Central memory CD8-positive, alpha-beta T cell (primary cell): ENCODE data around the gene INHA.

Experiments used
- ATAC-seq: fragments of 150-1000 bp; cut with Tn5 transposase; replicated peaks from 2 replicates; pipeline ENCODE4 v1.10.0; 2022; ENCODE audit warnings: mild to moderate bottlenecking, moderate FRiP score, moderate number of reproducible peaks; ENCODE audit not compliant: poor library complexity, severe bottlenecking; ENCODE audit errors: extremely low read depth
- DNase-seq, 2 donors: peaks; one replicate each; pipeline ENCODE4 v3.0.0; 2021; ENCODE audit warnings: low spot score in 2 of 2
- H3K27ac Mint-ChIP-seq: one replicate; pipeline ENCODE4 v1.8.0; 2022; ENCODE audit warnings: low read depth, mild to moderate bottlenecking, moderate library complexity, mixed read lengths
- H3K27me3 Mint-ChIP-seq: one replicate; pipeline ENCODE4 v1.8.0; 2022; ENCODE audit warnings: mixed read lengths
- H3K36me3 Mint-ChIP-seq: one replicate; pipeline ENCODE4 v1.8.0; 2022; ENCODE audit warnings: mild to moderate bottlenecking, moderate library complexity, mixed read lengths; ENCODE audit not compliant: insufficient read depth
- H3K4me1 Mint-ChIP-seq: one replicate; pipeline ENCODE4 v1.8.0; 2022; ENCODE audit warnings: mixed read lengths
- H3K4me3 Mint-ChIP-seq: one replicate; pipeline ENCODE4 v1.8.0; 2022; ENCODE audit warnings: mild to moderate bottlenecking, moderate library complexity, mixed read lengths
- H3K9me3 Mint-ChIP-seq: one replicate; pipeline ENCODE4 v1.8.0; 2022; ENCODE audit warnings: mixed read lengths

Gene INHA

GRCh38 chr2:219575566-219576504 lies 3.7 kb downstream of the INHA start:
- peaks cover 59% of the 10 kb centered on the region for H3K27me3 Mint-ChIP-seq

GRCh38 chr2:219576505-219577388 lies 4.6 kb downstream of the INHA start:
- Mint-ChIP-seq H3K4me1 (no peaks in the 10 kb centered on the region), H3K27ac (no peak overlapping the region), H3K9me3 (no peaks in the 10 kb centered on the region), H3K4me3 (no peak overlapping the region), H3K36me3 (peaks cover 2% of the 10 kb centered on the region), H3K27me3 (peaks cover 55% of the 10 kb centered on the region)
- ATAC-seq = no peak
- DNase-seq = no peak

More at GRCh38 chr2:219575566-219576504, 3.7 kb downstream of the INHA start:
- no peaks in the 10 kb centered on the region for H3K9me3 Mint-ChIP-seq
- H3K27ac Mint-ChIP-seq = no peak overlapping the region
- no peaks in the 10 kb centered on the region for H3K36me3 Mint-ChIP-seq
- ATAC-seq (no peak), DNase-seq (no peak)
- no peaks in the 10 kb centered on the region for H3K4me1 Mint-ChIP-seq
- no peak overlapping the region for H3K4me3 Mint-ChIP-seq

- no peak for DNase-seq
- no peaks in the 10 kb centered on the region for H3K4me1 Mint-ChIP-seq
- H3K36me3 Mint-ChIP-seq = peaks cover 2% of the 10 kb centered on the region
- no peak overlapping the region for H3K4me3 Mint-ChIP-seq
- no peak overlapping the region for H3K27ac Mint-ChIP-seq
- no peaks in the 10 kb centered on the region for H3K9me3 Mint-ChIP-seq
- peak; percentile 36 for ATAC-seq
- H3K27me3 Mint-ChIP-seq = peaks cover 33% of the 10 kb centered on the region
Observed at GRCh38 chr2:219578811-219579613, 6.9 kb downstream of the INHA start.

- ATAC-seq = no peak
- peaks cover 33% of the 10 kb centered on the region for H3K27me3 Mint-ChIP-seq
Observed at GRCh38 chr2:219581346-219581745, 9.2 kb downstream of the INHA start.

GRCh38 chr2:219591091-219591490 lies 19.0 kb downstream of the INHA start:
- no peaks in the 10 kb centered on the region for H3K9me3 Mint-ChIP-seq
- H3K36me3 Mint-ChIP-seq = no peaks in the 10 kb centered on the region
- no peak for DNase-seq
- H3K27ac Mint-ChIP-seq = no peak overlapping the region
- H3K4me3 Mint-ChIP-seq = no peak overlapping the region
- ATAC-seq = no peak
- no peaks in the 10 kb centered on the region for H3K4me1 Mint-ChIP-seq
- H3K27me3 Mint-ChIP-seq = peaks cover 57% of the 10 kb centered on the region

More at GRCh38 chr2:219581346-219581745, 9.2 kb downstream of the INHA start:
- H3K36me3 Mint-ChIP-seq = peaks cover 2% of the 10 kb centered on the region
- H3K4me3 Mint-ChIP-seq = no peak overlapping the region
- H3K27ac Mint-ChIP-seq = no peak overlapping the region
- DNase-seq = no peak
- no peaks in the 10 kb centered on the region for H3K4me1 Mint-ChIP-seq
- no peaks in the 10 kb centered on the region for H3K9me3 Mint-ChIP-seq

- peaks cover 1% of the 10 kb centered on the region for H3K36me3 Mint-ChIP-seq
- no peak overlapping the region for H3K27ac Mint-ChIP-seq
Observed at GRCh38 chr2:219592736-219593135, 20.6 kb downstream of the INHA start.

GRCh38 chr2:219593154-219593553 lies 21.0 kb downstream of the INHA start:
- peaks cover 10% of the 10 kb centered on the region for H3K4me1 Mint-ChIP-seq
- H3K4me3 Mint-ChIP-seq = no peak overlapping the region
- peaks cover 5% of the 10 kb centered on the region for H3K36me3 Mint-ChIP-seq
- no peak for ATAC-seq
- no peak overlapping the region for H3K27ac Mint-ChIP-seq
- H3K9me3 Mint-ChIP-seq = no peaks in the 10 kb centered on the region
- no peak for DNase-seq
- peaks cover 38% of the 10 kb centered on the region for H3K27me3 Mint-ChIP-seq

More at GRCh38 chr2:219592736-219593135, 20.6 kb downstream of the INHA start:
- Mint-ChIP-seq H3K9me3 (no peaks in the 10 kb centered on the region), H3K4me1 (peaks cover 8% of the 10 kb centered on the region), H3K4me3 (no peak overlapping the region), H3K27me3 (peaks cover 41% of the 10 kb centered on the region)
- no peak for DNase-seq
- no peak for ATAC-seq

GRCh38 chr2:219595256-219595655 lies 23.1 kb downstream of the INHA start:
- peak overlapping the region; percentile 52 for H3K4me3 Mint-ChIP-seq
- DNase-seq = no peak
- H3K27ac Mint-ChIP-seq = no peak overlapping the region
- peaks cover 18% of the 10 kb centered on the region for H3K4me1 Mint-ChIP-seq
- ATAC-seq = no peak
- peaks cover 32% of the 10 kb centered on the region for H3K27me3 Mint-ChIP-seq
- no peaks in the 10 kb centered on the region for H3K9me3 Mint-ChIP-seq
- H3K36me3 Mint-ChIP-seq = peaks cover 5% of the 10 kb centered on the region

- no peak for ATAC-seq
Observed at GRCh38 chr2:219596954-219597551, 24.9 kb downstream of the INHA start.

GRCh38 chr2:219597552-219598307 lies 25.6 kb downstream of the INHA start, which contains the start of gene STK11IP:
Gene STK11IP (plus strand): TSS chr2:219597857. CDS start chr2:219598120, 263 bp downstream.
- peak within 1 kb of the TSS; percentile 92 for H3K27ac Mint-ChIP-seq
- H3K4me1 Mint-ChIP-seq = peaks cover 27% of the 10 kb centered on the region
- peaks cover 16% of the 10 kb centered on the region for H3K27me3 Mint-ChIP-seq
- no peaks in the 10 kb centered on the region for H3K9me3 Mint-ChIP-seq
- peak; percentile 78 to 81 for DNase-seq
- peak within 1 kb of the TSS; percentile 94 for H3K4me3 Mint-ChIP-seq
- peak; percentile 88 for ATAC-seq
- H3K36me3 Mint-ChIP-seq = peaks cover 13% of the 10 kb centered on the region

More at GRCh38 chr2:219596954-219597551, 24.9 kb downstream of the INHA start:
- no peak for DNase-seq
- Mint-ChIP-seq H3K4me3 (peak overlapping the region; percentile 94), H3K27ac (peak overlapping the region; percentile 92), H3K9me3 (no peaks in the 10 kb centered on the region), H3K27me3 (peaks cover 23% of the 10 kb centered on the region), H3K4me1 (peaks cover 27% of the 10 kb centered on the region), H3K36me3 (peaks cover 10% of the 10 kb centered on the region)
